CD4-positive, CD25-positive, alpha-beta regulatory T cell (primary cell): ENCODE data around the gene NTN4. TPM values are rescaled to one million over a fixed set of nuclear protein-coding genes. Genes with fewer than 3 reads are reported as not detected.
"Not testable (repeated sequence)": the region's sequence is repeated elsewhere in the genome, so short reads cannot be mapped to it uniquely, and the experiment has no call there.

Experiments
- ATAC-seq, 2 donors: fragments of 150-1000 bp; cut with Tn5 transposase; one replicate each; pipeline ENCODE4 v1.10.0; 2021; ENCODE audit warnings: low read depth in 2 of 2, moderate number of reproducible peaks in 2 of 2, moderate library complexity in 1 of 2
- DNase-seq, 3 donors: peaks; one replicate each; pipeline versions ENCODE4 v3.0.0 to v3.0.0-alpha.2; 2012 to 2022; ENCODE audit warnings: mixed read lengths in 1 of 3
- H3K27ac ChIP-seq: one replicate; pipeline ENCODE4 v1.7.0; 2013; ENCODE audit warnings: mild to moderate bottlenecking, low read length; ENCODE audit not compliant: insufficient read depth, poor library complexity, severe bottlenecking
- H3K27me3 ChIP-seq: one replicate; pipeline ENCODE4 v1.7.0; 2013; ENCODE audit warnings: low read length; ENCODE audit not compliant: control insufficient read depth, insufficient read depth
- H3K36me3 ChIP-seq: one replicate; pipeline ENCODE4 v1.7.0; 2013; ENCODE audit warnings: mild to moderate bottlenecking, low read length, moderate library complexity; ENCODE audit not compliant: control insufficient read depth, insufficient read depth
- H3K4me1 ChIP-seq: 2 replicates; pipeline ENCODE4 v1.7.0; 2013; ENCODE audit warnings: mild to moderate bottlenecking, low read length; ENCODE audit not compliant: insufficient read depth, control insufficient read depth, poor library complexity, severe bottlenecking
- H3K4me3 ChIP-seq: one replicate; pipeline ENCODE4 v1.7.0; 2013; ENCODE audit warnings: low read depth, mild to moderate bottlenecking, low read length, moderate library complexity
- H3K9me3 ChIP-seq, 2 experiments: 1 replicate in 1 of 2; 2 replicates in 1 of 2; pipeline ENCODE4 v1.7.0; 2013; ENCODE audit warnings: low read length in 2 of 2, mild to moderate bottlenecking in 1 of 2, moderate library complexity in 1 of 2; ENCODE audit not compliant: control insufficient read depth in 2 of 2
- H3K27ac Mint-ChIP-seq, 3 donors: one replicate each; pipeline ENCODE4 v1.8.0; 2020 to 2022; ENCODE audit warnings: mild to moderate bottlenecking in 3 of 3, mixed read lengths in 3 of 3, moderate library complexity in 2 of 3
- H3K27me3 Mint-ChIP-seq: one replicate; pipeline ENCODE4 v1.8.0; 2022; ENCODE audit warnings: mild to moderate bottlenecking, mixed read lengths
- H3K36me3 Mint-ChIP-seq: one replicate; pipeline ENCODE4 v1.8.0; 2020; ENCODE audit warnings: mixed read lengths
- H3K4me1 Mint-ChIP-seq, 4 donors: one replicate each; pipeline ENCODE4 v1.8.0; 2020 to 2022; ENCODE audit warnings: mixed read lengths in 4 of 4, mild to moderate bottlenecking in 1 of 4
- H3K4me3 Mint-ChIP-seq, 4 donors: one replicate each; pipeline ENCODE4 v1.8.0; 2020 to 2022; ENCODE audit warnings: mild to moderate bottlenecking in 4 of 4, mixed read lengths in 4 of 4, moderate library complexity in 3 of 4
- H3K9me3 Mint-ChIP-seq, 7 donors: one replicate each; pipeline ENCODE4 v1.8.0; 2020 to 2022; ENCODE audit warnings: mixed read lengths in 7 of 7, mild to moderate bottlenecking in 3 of 7, moderate library complexity in 2 of 7
- polyA plus RNA-seq, 4 donors: library from polyadenylated mRNA; unstranded; fragments of 300-500 nt; fragmentation: Illumina TruSeq; gene quantifications; one replicate each; pipeline ENCODE4 v1.2.3, GENCODE V29; 2021
- total RNA-seq: library from RNA; stranded (reverse); gene quantifications from one replicate; pipeline ENCODE4 v1.2.3, GENCODE V29; 2022

Gene NTN4
- total and polyA plus RNA-seq, 5 donors from 2014 or later = 0.16 TPM; not detected in 4

DNA sequence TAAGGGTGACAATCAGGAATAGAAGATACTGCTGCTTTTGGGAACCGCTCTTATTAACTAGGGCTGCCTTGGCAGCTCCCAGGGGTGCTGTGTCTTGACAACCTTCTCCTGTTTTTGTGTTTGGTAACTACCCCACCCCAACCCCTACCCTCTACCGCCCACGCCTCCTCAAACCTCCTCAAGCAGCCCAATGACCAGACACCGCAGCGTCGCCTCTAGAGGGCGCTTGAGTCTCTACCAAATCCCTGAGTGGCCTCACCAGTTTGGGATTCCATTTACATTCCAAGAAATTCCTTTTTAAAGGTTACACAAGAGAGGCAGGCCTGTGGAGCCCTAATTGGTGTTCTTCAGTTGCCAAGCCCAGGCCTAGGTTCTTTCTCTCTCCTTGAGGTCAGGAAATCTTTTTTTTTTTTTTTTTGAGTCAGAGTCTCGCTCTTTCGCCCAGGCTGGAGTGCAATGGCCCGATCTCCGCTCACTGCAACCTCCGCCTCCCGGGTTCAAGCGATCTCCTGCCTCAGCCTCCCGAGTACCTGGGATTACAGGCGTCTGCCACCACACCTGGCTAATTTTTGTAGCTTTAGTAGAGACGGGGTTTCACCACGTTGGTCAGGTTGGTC lies 166.9 kb downstream of the NTN4 start:
- ATAC-seq = no peak
- no peaks in the 10 kb centered on the region for H3K4me1 Mint-ChIP-seq
- H3K27ac ChIP-seq = no peak overlapping the region

DNA sequence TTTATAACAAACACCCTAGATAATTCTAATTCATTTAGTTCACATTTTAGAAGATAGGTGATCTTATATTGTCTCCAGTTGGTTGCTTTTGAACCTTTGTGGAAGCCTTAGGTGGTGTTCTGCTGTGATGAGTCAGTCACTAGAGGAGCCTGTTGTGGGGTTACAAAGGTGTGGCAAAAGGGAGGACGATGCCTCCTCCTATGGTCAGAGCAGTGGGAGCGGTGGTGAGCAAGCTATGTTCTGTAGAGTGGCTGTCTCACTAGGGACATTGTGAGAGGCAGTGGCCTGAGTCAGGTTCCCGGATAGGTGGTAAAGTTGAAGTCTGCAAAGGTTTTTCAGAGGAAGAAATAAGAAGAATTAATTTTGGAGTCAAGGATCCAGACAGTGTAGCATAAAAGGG lies 167.7 kb downstream of the NTN4 start:
- no peak overlapping the region for H3K27ac Mint-ChIP-seq
- ATAC-seq (no peak), DNase-seq (no peak)
- H3K36me3 Mint-ChIP-seq = no peaks in the 10 kb centered on the region
- no peak overlapping the region for H3K4me3 ChIP-seq
- no peaks in the 10 kb centered on the region for H3K27me3 Mint-ChIP-seq
- no peaks in the 10 kb centered on the region for H3K27me3 ChIP-seq
- no peaks in the 10 kb centered on the region for H3K9me3 ChIP-seq
- H3K9me3 Mint-ChIP-seq = no peaks in the 10 kb centered on the region
- H3K4me1 ChIP-seq = no peaks in the 10 kb centered on the region
- no peak overlapping the region for H3K4me3 Mint-ChIP-seq
- no peak overlapping the region for H3K27ac ChIP-seq
- no peaks in the 10 kb centered on the region for H3K4me1 Mint-ChIP-seq
- H3K36me3 ChIP-seq = no peaks in the 10 kb centered on the region

More for the DNA sequence above, 166.9 kb downstream of the NTN4 start:
- H3K27me3 Mint-ChIP-seq = no peaks in the 10 kb centered on the region
- no peak overlapping the region for H3K4me3 ChIP-seq
- H3K27me3 ChIP-seq = no peaks in the 10 kb centered on the region
- no peaks in the 10 kb centered on the region for H3K9me3 Mint-ChIP-seq
- no peaks in the 10 kb centered on the region for H3K36me3 ChIP-seq
- no peak overlapping the region for H3K27ac Mint-ChIP-seq
- no peaks in the 10 kb centered on the region for H3K36me3 Mint-ChIP-seq
- no peaks in the 10 kb centered on the region for H3K9me3 ChIP-seq
- H3K4me1 ChIP-seq = no peaks in the 10 kb centered on the region
- no peak overlapping the region for H3K4me3 Mint-ChIP-seq
- DNase-seq = peak in 1 of 3 donors; percentile 24

- Histone ChIP-seq H3K9me3 (no peaks in the 10 kb centered on the region), H3K27ac (no peak overlapping the region), H3K27me3 (no peaks in the 10 kb centered on the region), H3K4me3 (no peak overlapping the region), H3K36me3 (no peaks in the 10 kb centered on the region), H3K4me1 (no peaks in the 10 kb centered on the region)
- Mint-ChIP-seq H3K27ac (no peak overlapping the region), H3K4me1 (no peaks in the 10 kb centered on the region), H3K4me3 (no peak overlapping the region), H3K27me3 (no peaks in the 10 kb centered on the region), H3K36me3 (no peaks in the 10 kb centered on the region), H3K9me3 (no peaks in the 10 kb centered on the region)
- no peak for ATAC-seq
- no peak for DNase-seq
Observed at GRCh38 chr12:95621725-95622124, 168.8 kb downstream of the NTN4 start.

GRCh38 chr12:95620171-95620570 lies 170.4 kb downstream of the NTN4 start:
- Mint-ChIP-seq H3K36me3 (no peaks in the 10 kb centered on the region), H3K4me3 (no peak overlapping the region), H3K4me1 (no peaks in the 10 kb centered on the region), H3K9me3 (no peaks in the 10 kb centered on the region), H3K27ac (no peak overlapping the region), H3K27me3 (peaks cover 5% of the 10 kb centered on the region)
- H3K27ac ChIP-seq = no peak overlapping the region
- DNase-seq (no peak), ATAC-seq (no peak)
- H3K4me3 ChIP-seq = no peak overlapping the region
- no peaks in the 10 kb centered on the region for H3K4me1 ChIP-seq
- H3K27me3 ChIP-seq = no peaks in the 10 kb centered on the region
- no peaks in the 10 kb centered on the region for H3K36me3 ChIP-seq
- H3K9me3 ChIP-seq = no peaks in the 10 kb centered on the region

- not testable (repeated sequence) for H3K27me3 Mint-ChIP-seq
Observed at GRCh38 chr12:95616470-95616869, 174.1 kb downstream of the NTN4 start.

DNA sequence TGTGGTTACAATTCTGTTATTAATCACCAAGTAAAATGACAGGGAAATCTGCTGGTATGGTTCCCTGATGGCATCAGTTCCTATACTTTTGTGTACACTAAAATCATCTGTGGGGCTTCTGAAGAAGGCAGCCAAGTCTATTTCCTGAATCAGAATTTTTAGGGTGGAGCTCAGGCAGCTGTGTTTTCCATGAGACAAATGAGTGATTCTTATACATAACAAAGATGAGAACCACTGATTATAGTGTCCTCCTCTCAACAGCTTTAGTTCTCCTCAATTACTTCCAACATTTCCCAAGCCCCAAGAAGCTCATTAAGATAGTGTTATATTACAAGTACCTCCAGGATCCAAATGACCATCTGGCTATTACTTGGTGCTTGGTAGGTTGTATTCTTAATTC lies 174.8 kb downstream of the NTN4 start:
- Mint-ChIP-seq H3K27me3 (peaks cover 5% of the 10 kb centered on the region), H3K4me1 (no peaks in the 10 kb centered on the region), H3K4me3 (no peak overlapping the region), H3K36me3 (no peaks in the 10 kb centered on the region), H3K27ac (peak overlapping the region in 1 of 3 donors; percentile 49), H3K9me3 (no peaks in the 10 kb centered on the region)
- ATAC-seq = no peak
- no peak for DNase-seq
- Histone ChIP-seq H3K27ac (no peak overlapping the region), H3K9me3 (no peaks in the 10 kb centered on the region), H3K36me3 (no peaks in the 10 kb centered on the region), H3K4me1 (no peaks in the 10 kb centered on the region), H3K27me3 (no peaks in the 10 kb centered on the region), H3K4me3 (no peak overlapping the region)

More at GRCh38 chr12:95616470-95616869, 174.1 kb downstream of the NTN4 start:
- H3K4me3 ChIP-seq, H3K27me3 ChIP-seq, H3K4me1 ChIP-seq, ATAC-seq, H3K36me3 ChIP-seq, H3K27ac Mint-ChIP-seq, H3K4me3 Mint-ChIP-seq, DNase-seq, H3K9me3 ChIP-seq, H3K9me3 Mint-ChIP-seq, H3K4me1 Mint-ChIP-seq, H3K36me3 Mint-ChIP-seq, H3K27ac ChIP-seq: not testable (repeated sequence)

- Mint-ChIP-seq H3K27me3 (peaks cover 5% of the 10 kb centered on the region), H3K4me1 (no peaks in the 10 kb centered on the region), H3K36me3 (no peaks in the 10 kb centered on the region), H3K4me3 (no peak overlapping the region), H3K9me3 (no peaks in the 10 kb centered on the region), H3K27ac (no peak overlapping the region)
- H3K27me3 ChIP-seq = no peaks in the 10 kb centered on the region
- no peak for DNase-seq
- H3K9me3 ChIP-seq = no peaks in the 10 kb centered on the region
- no peaks in the 10 kb centered on the region for H3K4me1 ChIP-seq
- H3K27ac ChIP-seq = no peak overlapping the region
- no peak for ATAC-seq
- H3K36me3 ChIP-seq = no peaks in the 10 kb centered on the region
- H3K4me3 ChIP-seq = no peak overlapping the region
Observed at GRCh38 chr12:95614390-95614982, 176.1 kb downstream of the NTN4 start.

DNA sequence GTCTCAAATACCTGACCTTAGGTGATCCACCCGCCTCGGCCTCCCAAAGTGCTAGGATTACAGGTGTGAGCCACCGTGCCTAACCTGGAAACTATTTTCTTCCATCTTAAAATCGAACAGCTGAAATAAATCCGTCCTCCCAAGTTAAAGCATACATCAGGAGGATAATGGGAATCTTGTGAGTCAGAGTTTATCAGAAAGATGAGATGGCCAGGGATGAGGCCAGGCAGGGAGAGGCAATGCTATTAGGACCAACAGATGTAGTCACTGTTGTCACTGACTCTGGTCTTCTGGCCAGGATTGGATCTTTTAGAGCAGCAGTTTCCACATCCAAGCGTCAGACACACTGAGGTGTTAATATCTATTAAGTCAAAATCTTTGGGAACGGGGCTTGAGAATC lies 177.5 kb downstream of the NTN4 start:
- Histone ChIP-seq H3K9me3 (no peaks in the 10 kb centered on the region), H3K36me3 (no peaks in the 10 kb centered on the region), H3K4me1 (no peaks in the 10 kb centered on the region), H3K27me3 (no peaks in the 10 kb centered on the region), H3K4me3 (no peak overlapping the region), H3K27ac (no peak overlapping the region)
- peaks cover 5% of the 10 kb centered on the region for H3K27me3 Mint-ChIP-seq
- no peaks in the 10 kb centered on the region for H3K36me3 Mint-ChIP-seq
- no peak for DNase-seq
- no peak overlapping the region for H3K4me3 Mint-ChIP-seq
- no peak for ATAC-seq
- H3K27ac Mint-ChIP-seq = no peak overlapping the region
- no peaks in the 10 kb centered on the region for H3K4me1 Mint-ChIP-seq
- no peaks in the 10 kb centered on the region for H3K9me3 Mint-ChIP-seq
